HepG2 (cell line): ENCODE data around the gene RALB. TPM values are rescaled to one million over a fixed set of nuclear protein-coding genes. Genes with fewer than 3 reads are reported as not detected.
A peak's percentile ranks its signal among the peaks of the same experiment; 100 is the strongest.

Experiments
- ATAC-seq: fragments of 200-7000 bp; cut with Tn5 transposase; 3 replicates; pipeline ENCODE4 v1.9.1; 2020; ENCODE audit warnings: mild to moderate bottlenecking, moderate library complexity
- BruUV-seq: library from RNA; stranded (reverse); fragments of 400-500 nt; replicated peaks from 2 replicates; lab custom pipeline; 2021; lab: Mats Ljungman, UMichigan
- CTCF ChIA-PET: fragments of 300-600 bp; formaldehyde crosslinking; extraction: SDS; loops from one replicate; lab custom pipeline; 2021; ENCODE audit warnings: low total read pairs, inconsistent platforms, low intra/inter-chr PET ratio; lab: Yijun Ruan, JAX
- POLR2A ChIA-PET: fragments of 350-600 bp; sonication (Branson Sonifier 250); formaldehyde crosslinking; loops from one replicate; lab custom pipeline; 2020; ENCODE audit warnings: antibody characterized with exemption, inconsistent platforms; lab: Yijun Ruan, JAX
- DNase-seq: peaks from one replicate; pipeline ENCODE4 v3.0.0-alpha.2; 2015; ENCODE audit warnings: low spot score
- FAIRE-seq: peaks from 3 replicates; lab custom pipeline; 2011; peaks lifted over from hg19 to GRCh38; lab: Jason Lieb, UNC
- H2AFZ ChIP-seq: one replicate; pipeline ENCODE4 v1.6.1; 2011; ENCODE audit warnings: low read length, inconsistent platforms
- H3K27ac ChIP-seq: fragments of 300-600 bp; 3 replicates; pipeline ENCODE4 v1.8.0; 2011; ENCODE audit warnings: mixed run types, mild to moderate bottlenecking, mixed read lengths, low read length, inconsistent platforms; ENCODE audit not compliant: insufficient read depth; ENCODE audit errors: extremely low read length
- H3K27me3 ChIP-seq, 2 experiments: fragments of 200-600 bp in 1 of 2; 2 replicates in 1 of 2; 3 replicates in 1 of 2; pipeline versions ENCODE4 v1.6.0 to v1.8.0; 2011; ENCODE audit warnings: low read length in 2 of 2, mild to moderate bottlenecking in 2 of 2, moderate library complexity in 2 of 2, inconsistent platforms in 1 of 2; ENCODE audit not compliant: insufficient read depth in 2 of 2, control insufficient read depth in 1 of 2
- H3K36me3 ChIP-seq, 2 experiments: fragments of 200-600 bp in 1 of 2; replicated peaks in 1 of 2; 2 replicates in 1 of 2; 3 replicates in 1 of 2; pipeline versions ENCODE4 v1.5.1 to v1.8.0; 2011; ENCODE audit warnings: low read length in 2 of 2, inconsistent platforms in 1 of 2; ENCODE audit not compliant: insufficient read depth in 2 of 2, control insufficient read depth in 1 of 2
- H3K4me1 ChIP-seq: 2 replicates; pipeline ENCODE4 v1.5.1; 2012; ENCODE audit warnings: low read length, inconsistent platforms; ENCODE audit not compliant: insufficient read depth
- H3K4me2 ChIP-seq: 2 replicates; pipeline ENCODE4 v1.6.0; 2011; ENCODE audit warnings: low read depth, low read length, inconsistent platforms
- H3K4me3 ChIP-seq, 3 experiments: fragments of 200-600 bp in 1 of 3; sonication (generic), shearing (Covaris generic) in 1 of 3; replicated peaks in 1 of 3; 2 replicates each; pipeline ENCODE4 v1.5.1; 2011 to 2016; ENCODE audit warnings: low read length in 3 of 3, inconsistent platforms in 2 of 3, low read depth in 2 of 3, mild to moderate bottlenecking in 2 of 3, control low read depth in 1 of 3, mixed read lengths in 1 of 3; ENCODE audit not compliant: insufficient read depth in 1 of 3
- H3K79me2 ChIP-seq: one replicate; pipeline ENCODE4 v1.6.1; 2011; ENCODE audit warnings: low read length, inconsistent platforms; ENCODE audit not compliant: insufficient read depth
- H3K9ac ChIP-seq: 2 replicates; pipeline ENCODE4 v1.6.0; 2011; ENCODE audit warnings: mild to moderate bottlenecking, low read depth, low read length, inconsistent platforms; ENCODE audit not compliant: insufficient read depth
- H3K9me3 ChIP-seq: 2 replicates; pipeline ENCODE4 v1.5.1; 2012; ENCODE audit warnings: mild to moderate bottlenecking, low read length
- H4K20me1 ChIP-seq: 2 replicates; pipeline ENCODE4 v1.6.0; 2011; ENCODE audit warnings: inconsistent platforms, mild to moderate bottlenecking, low read length, moderate library complexity; ENCODE audit not compliant: insufficient read depth
- CAMTA2 ChIP-seq: sonication (generic); formaldehyde crosslinking; IDR thresholded peaks from 2 replicates; pipeline ENCODE4 v1.4.0; 2020; ENCODE audit warnings: mild to moderate bottlenecking, missing genetic modification reagents, borderline replicate concordance
- ELF4 ChIP-seq: sonication (generic); formaldehyde crosslinking; IDR thresholded peaks from 2 replicates; pipeline ENCODE4 v1.5.0; 2020; ENCODE audit warnings: missing genetic modification reagents, mild to moderate bottlenecking, moderate library complexity, borderline replicate concordance
- GZF1 ChIP-seq: sonication (generic); formaldehyde crosslinking; IDR thresholded peaks from 2 replicates; pipeline ENCODE4 v1.5.1; 2020; ENCODE audit warnings: mild to moderate bottlenecking, missing genetic modification reagents
- MBD4 ChIP-seq: IDR thresholded peaks from 2 replicates; pipeline ENCODE4 v1.6.1; 2012; ENCODE audit warnings: low read length, inconsistent platforms, borderline replicate concordance
- MIER2 ChIP-seq: IDR thresholded peaks from 2 replicates; pipeline ENCODE4 v1.6.1; 2016; ENCODE audit warnings: missing biosample characterization, missing genetic modification reagents
- SPEN ChIP-seq: sonication (generic); formaldehyde crosslinking; IDR thresholded peaks from 2 replicates; pipeline ENCODE4 v1.5.1; 2020; ENCODE audit warnings: low read depth, mild to moderate bottlenecking, missing genetic modification reagents
- TEAD3 ChIP-seq: optimal IDR thresholded peaks from 2 replicates; pipeline ENCODE3; 2016; ENCODE audit warnings: borderline replicate concordance
- ZNF776 ChIP-seq: sonication (generic); formaldehyde crosslinking; IDR thresholded peaks from 2 replicates; pipeline ENCODE4 v1.4.0; 2020; ENCODE audit warnings: mild to moderate bottlenecking, missing genetic modification reagents
- ZSCAN31 ChIP-seq: sonication (generic); formaldehyde crosslinking; IDR thresholded peaks from 2 replicates; pipeline ENCODE4 v1.5.0; 2020; ENCODE audit warnings: low read depth, mild to moderate bottlenecking, missing genetic modification reagents
- WGBS: methylation state at CpG from one replicate; pipeline ENCODE4 v1.1.6; 2017; ENCODE audit warnings: low lambda C conversion rate; 5-methylcytosine and 5-hydroxymethylcytosine counted together
- in situ Hi-C: cut with HindIII; loops from 2 replicates; pipeline ENCODE4 v1.10.0; 2017; ENCODE audit warnings: low pct_unique_long_range_greater_than_20kb; ENCODE audit not compliant: extremely low pct_ligation_motif_present
- intact Hi-C: fragments of 100-400 bp; cut with micrococcal nuclease; formaldehyde crosslinking; loops from one replicate; pipeline ENCODE4 v1.10.0; 2022; ENCODE audit not compliant: unreplicated experiment
- polyA plus RNA-seq, 8 experiments: library from polyadenylated mRNA; depleted of rRNA in 3 of 8; stranded (reverse) in 7 of 8; unstranded in 1 of 8; fragments of >200 nt; fragmentation: Illumina TruSeq in 4 of 8; extraction: Trizol in 4 of 8; gene quantifications; 2 replicates each; pipeline versions ENCODE4 v1.2.1 to v1.2.3, GENCODE V29; 2011 to 2016; ENCODE audit warnings: low read depth in 4 of 8, missing spikeins in 1 of 8, mixed read lengths in 1 of 8; ENCODE audit not compliant: insufficient read depth in 1 of 8
- total RNA-seq, 5 experiments: library from RNA; depleted of rRNA; stranded (reverse); fragments of >200 nt; fragmentation: Illumina TruSeq; extraction: Trizol; gene quantifications; 2 replicates each; pipeline ENCODE4 v1.2.3, GENCODE V29; 2016; ENCODE audit warnings: low read depth in 1 of 5
- TF ChIP-seq, protein P1 (sequence below): IDR thresholded peaks from 2 replicates; pipeline ENCODE4 v1.6.1; 2016; ENCODE audit warnings: mild to moderate bottlenecking, missing biosample characterization, missing genetic modification reagents
- TF ChIP-seq, protein P2 (sequence below): sonication (generic); formaldehyde crosslinking; IDR thresholded peaks from 2 replicates; pipeline ENCODE4 v1.5.0; 2020; ENCODE audit warnings: mild to moderate bottlenecking, missing genetic modification reagents, moderate library complexity
- TF ChIP-seq, protein P3 (sequence below): sonication (generic); formaldehyde crosslinking; IDR thresholded peaks from 2 replicates; pipeline ENCODE4 v1.4.0; 2020; ENCODE audit warnings: missing genetic modification reagents
- TF ChIP-seq, protein P4 (sequence below): IDR thresholded peaks from 2 replicates; pipeline ENCODE4 v1.6.1; 2016; ENCODE audit warnings: low read depth, missing genetic modification reagents, missing compliant biosample characterization

The RALB gene
- total and polyA plus RNA-seq, 2 of the 13 experiments (the other 11 are each of a cell fraction or from before 2014, with no cell fraction given): 37.8 to 43.2 TPM

DNA sequence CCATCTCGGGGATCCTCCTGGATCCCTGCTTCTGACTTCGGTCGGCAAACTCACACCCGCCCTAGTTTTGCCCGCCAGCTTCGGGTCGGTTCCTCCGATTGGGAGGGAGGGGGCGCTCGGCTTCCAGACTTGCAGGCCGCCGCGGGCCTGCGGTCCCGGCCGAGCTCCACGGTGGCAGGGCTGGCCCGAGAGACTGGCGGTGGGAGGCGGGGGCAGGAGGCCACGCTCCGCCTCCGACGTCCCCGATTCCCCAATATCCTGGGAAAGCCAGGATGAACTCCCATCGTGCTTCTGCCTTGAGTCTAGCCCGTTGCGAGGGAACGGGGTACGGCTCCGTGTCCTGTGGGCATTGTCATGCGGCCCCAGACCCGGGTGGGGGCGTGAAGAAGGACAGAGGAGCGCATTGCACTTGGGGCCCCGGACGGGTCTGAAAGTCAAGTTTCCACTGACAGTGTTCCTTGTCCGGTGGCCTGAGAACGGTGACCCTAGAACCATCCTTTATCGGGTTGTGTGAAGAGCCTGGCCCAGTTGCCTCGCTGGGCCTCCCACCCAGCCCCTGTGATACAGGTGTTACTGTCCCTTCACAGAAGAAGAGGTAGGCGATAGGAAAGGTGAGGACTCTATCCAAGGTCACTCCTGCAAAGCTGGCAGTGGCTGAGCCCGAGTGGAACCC lies 90.9 kb downstream of the RALB start:
- no peak overlapping the region for H2AFZ ChIP-seq
- ATAC-seq (peak; percentile 89), FAIRE-seq (peak; percentile 40), DNase-seq (peak; percentile 68)
- intact Hi-C loops (loop anchor here (1.0 to 5.0 kb wide), 5 partner anchors 94 to 337 kb away; no protein-coding TSS in a partner anchor), in situ Hi-C loops (loop anchor here (5.0 to 10.0 kb wide), 4 partner anchors 94 to 334 kb away; no protein-coding TSS in a partner anchor)
- peak overlapping the region in 1 of 3 experiments; percentile 36; a peak in 1 of 6 replicates for H3K4me3 ChIP-seq
- H3K4me2 ChIP-seq: peak overlapping the region; percentile 49
- no peak overlapping the region for H3K9ac ChIP-seq
- POLR2A ChIA-PET: interaction anchor here (0.9 to 2.4 kb wide), 5 partner anchors 94 to 221 kb away, joined by 3 to 17 read pairs (median 5); no protein-coding TSS in a partner anchor
- peaks cover 25 to 88% of the 10 kb centered on the region in 2 experiments; a peak in 4 of 5 replicates for H3K27me3 ChIP-seq
- no peaks in the 10 kb centered on the region for H3K79me2 ChIP-seq
- H4K20me1 ChIP-seq: peaks cover 5% of the 10 kb centered on the region; the same call in 1 of the 2 replicates
- 18% methylated on average over 34 of the region's 43 CpGs for WGBS
- H3K9me3 ChIP-seq: no peaks in the 10 kb centered on the region
- CTCF ChIA-PET: interaction anchor here (0.9 to 2.7 kb wide), 10 partner anchors 93 to 337 kb away, joined by 3 to 39 read pairs (median 6); no protein-coding TSS in a partner anchor
- peaks cover 34% of the 10 kb centered on the region for H3K4me1 ChIP-seq
- H3K36me3 ChIP-seq: no peaks in the 10 kb centered on the region
- no TSS peak for BruUV-seq
- H3K27ac ChIP-seq: no peak overlapping the region
- TF ChIP-seq ELF4 (CRISPR knock-in tag) (no peak), MBD4 (no peak), SPEN (CRISPR knock-in tag) (peak; percentile 43; the same call in 1 of the 2 replicates), GZF1 (CRISPR knock-in tag) (0 out of 2 replicates have a peak, but pooled peaks have one; percentile 44), ZNF776 (0 out of 2 replicates have a peak, but pooled peaks have one; percentile 60), TEAD3 (CRISPR knock-in tag) (peak; percentile 64), MIER2 (CRISPR knock-in tag) (no peak), CAMTA2 (CRISPR knock-in tag) (no peak), ZSCAN31 (CRISPR knock-in tag) (peak; percentile 69)
- TF ChIP-seq, protein P1, sequence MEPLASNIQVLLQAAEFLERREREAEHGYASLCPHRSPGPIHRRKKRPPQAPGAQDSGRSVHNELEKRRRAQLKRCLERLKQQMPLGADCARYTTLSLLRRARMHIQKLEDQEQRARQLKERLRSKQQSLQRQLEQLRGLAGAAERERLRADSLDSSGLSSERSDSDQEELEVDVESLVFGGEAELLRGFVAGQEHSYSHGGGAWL (CRISPR knock-in tag): no peak
- TF ChIP-seq, protein P2, sequence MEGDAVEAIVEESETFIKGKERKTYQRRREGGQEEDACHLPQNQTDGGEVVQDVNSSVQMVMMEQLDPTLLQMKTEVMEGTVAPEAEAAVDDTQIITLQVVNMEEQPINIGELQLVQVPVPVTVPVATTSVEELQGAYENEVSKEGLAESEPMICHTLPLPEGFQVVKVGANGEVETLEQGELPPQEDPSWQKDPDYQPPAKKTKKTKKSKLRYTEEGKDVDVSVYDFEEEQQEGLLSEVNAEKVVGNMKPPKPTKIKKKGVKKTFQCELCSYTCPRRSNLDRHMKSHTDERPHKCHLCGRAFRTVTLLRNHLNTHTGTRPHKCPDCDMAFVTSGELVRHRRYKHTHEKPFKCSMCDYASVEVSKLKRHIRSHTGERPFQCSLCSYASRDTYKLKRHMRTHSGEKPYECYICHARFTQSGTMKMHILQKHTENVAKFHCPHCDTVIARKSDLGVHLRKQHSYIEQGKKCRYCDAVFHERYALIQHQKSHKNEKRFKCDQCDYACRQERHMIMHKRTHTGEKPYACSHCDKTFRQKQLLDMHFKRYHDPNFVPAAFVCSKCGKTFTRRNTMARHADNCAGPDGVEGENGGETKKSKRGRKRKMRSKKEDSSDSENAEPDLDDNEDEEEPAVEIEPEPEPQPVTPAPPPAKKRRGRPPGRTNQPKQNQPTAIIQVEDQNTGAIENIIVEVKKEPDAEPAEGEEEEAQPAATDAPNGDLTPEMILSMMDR (CRISPR knock-in tag): peak; percentile 97
- TF ChIP-seq, protein P3, sequence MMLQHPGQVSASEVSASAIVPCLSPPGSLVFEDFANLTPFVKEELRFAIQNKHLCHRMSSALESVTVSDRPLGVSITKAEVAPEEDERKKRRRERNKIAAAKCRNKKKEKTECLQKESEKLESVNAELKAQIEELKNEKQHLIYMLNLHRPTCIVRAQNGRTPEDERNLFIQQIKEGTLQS (CRISPR knock-in tag): peak; percentile 50
- TF ChIP-seq, protein P4, sequence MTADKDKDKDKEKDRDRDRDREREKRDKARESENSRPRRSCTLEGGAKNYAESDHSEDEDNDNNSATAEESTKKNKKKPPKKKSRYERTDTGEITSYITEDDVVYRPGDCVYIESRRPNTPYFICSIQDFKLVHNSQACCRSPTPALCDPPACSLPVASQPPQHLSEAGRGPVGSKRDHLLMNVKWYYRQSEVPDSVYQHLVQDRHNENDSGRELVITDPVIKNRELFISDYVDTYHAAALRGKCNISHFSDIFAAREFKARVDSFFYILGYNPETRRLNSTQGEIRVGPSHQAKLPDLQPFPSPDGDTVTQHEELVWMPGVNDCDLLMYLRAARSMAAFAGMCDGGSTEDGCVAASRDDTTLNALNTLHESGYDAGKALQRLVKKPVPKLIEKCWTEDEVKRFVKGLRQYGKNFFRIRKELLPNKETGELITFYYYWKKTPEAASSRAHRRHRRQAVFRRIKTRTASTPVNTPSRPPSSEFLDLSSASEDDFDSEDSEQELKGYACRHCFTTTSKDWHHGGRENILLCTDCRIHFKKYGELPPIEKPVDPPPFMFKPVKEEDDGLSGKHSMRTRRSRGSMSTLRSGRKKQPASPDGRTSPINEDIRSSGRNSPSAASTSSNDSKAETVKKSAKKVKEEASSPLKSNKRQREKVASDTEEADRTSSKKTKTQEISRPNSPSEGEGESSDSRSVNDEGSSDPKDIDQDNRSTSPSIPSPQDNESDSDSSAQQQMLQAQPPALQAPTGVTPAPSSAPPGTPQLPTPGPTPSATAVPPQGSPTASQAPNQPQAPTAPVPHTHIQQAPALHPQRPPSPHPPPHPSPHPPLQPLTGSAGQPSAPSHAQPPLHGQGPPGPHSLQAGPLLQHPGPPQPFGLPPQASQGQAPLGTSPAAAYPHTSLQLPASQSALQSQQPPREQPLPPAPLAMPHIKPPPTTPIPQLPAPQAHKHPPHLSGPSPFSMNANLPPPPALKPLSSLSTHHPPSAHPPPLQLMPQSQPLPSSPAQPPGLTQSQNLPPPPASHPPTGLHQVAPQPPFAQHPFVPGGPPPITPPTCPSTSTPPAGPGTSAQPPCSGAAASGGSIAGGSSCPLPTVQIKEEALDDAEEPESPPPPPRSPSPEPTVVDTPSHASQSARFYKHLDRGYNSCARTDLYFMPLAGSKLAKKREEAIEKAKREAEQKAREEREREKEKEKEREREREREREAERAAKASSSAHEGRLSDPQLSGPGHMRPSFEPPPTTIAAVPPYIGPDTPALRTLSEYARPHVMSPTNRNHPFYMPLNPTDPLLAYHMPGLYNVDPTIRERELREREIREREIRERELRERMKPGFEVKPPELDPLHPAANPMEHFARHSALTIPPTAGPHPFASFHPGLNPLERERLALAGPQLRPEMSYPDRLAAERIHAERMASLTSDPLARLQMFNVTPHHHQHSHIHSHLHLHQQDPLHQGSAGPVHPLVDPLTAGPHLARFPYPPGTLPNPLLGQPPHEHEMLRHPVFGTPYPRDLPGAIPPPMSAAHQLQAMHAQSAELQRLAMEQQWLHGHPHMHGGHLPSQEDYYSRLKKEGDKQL (CRISPR knock-in tag): no peak
